ENCODE results near the gene OR10H3.

GRCh38 chr19:15740785-15741184, 3.0 kb downstream of the OR10H3 start:
- TF ChIP-seq CTCF (IDR thresholded peaks at IDR 0.05) (no peak), POLR2A (IDR thresholded peaks at IDR 0.05) (no peak), EP300 (IDR thresholded peaks at IDR 0.05) (no peak)

Data from ovary (tissue), 3 donors.